GM21619 (cell line): Measurements from ENCODE around the gene SLC25A26.

Experiments
- ATAC-seq: cut with Tn5 transposase; IDR thresholded peaks from one replicate; pipeline ENCODE4 v1.9.1; 2021; ENCODE audit not compliant: unreplicated experiment

Gene SLC25A26

GRCh38 chr3:66317750-66318376, 97.1 kb downstream of the SLC25A26 start:
- ATAC-seq = no peak

- no peak for ATAC-seq
Measured at GRCh38 chr3:66320390-66320789, 99.6 kb downstream of the SLC25A26 start.

- ATAC-seq = no peak
Measured at GRCh38 chr3:66322436-66322835, 101.6 kb downstream of the SLC25A26 start.

- no peak for ATAC-seq
Measured at GRCh38 chr3:66326340-66326739, 105.5 kb downstream of the SLC25A26 start.

GRCh38 chr3:66335671-66336070, 114.9 kb downstream of the SLC25A26 start:
- no peak for ATAC-seq

- ATAC-seq = no peak
Measured at GRCh38 chr3:66336333-66336766, 115.5 kb downstream of the SLC25A26 start.

- ATAC-seq = no peak
Measured at GRCh38 chr3:66338927-66339326, 118.1 kb downstream of the SLC25A26 start.

GRCh38 chr3:66342717-66343356, 122.0 kb downstream of the SLC25A26 start:
- no peak for ATAC-seq

GRCh38 chr3:66344391-66344811, 123.6 kb downstream of the SLC25A26 start:
- no peak for ATAC-seq

- no peak for ATAC-seq
Measured at GRCh38 chr3:66344848-66345578, 124.2 kb downstream of the SLC25A26 start.

GRCh38 chr3:66348704-66349103, 127.9 kb downstream of the SLC25A26 start:
- ATAC-seq = no peak

- no peak for ATAC-seq
Measured at GRCh38 chr3:66350601-66351000, 129.8 kb downstream of the SLC25A26 start.

- no peak for ATAC-seq
Measured at GRCh38 chr3:66353039-66353438, 132.2 kb downstream of the SLC25A26 start.

GRCh38 chr3:66353530-66353929, 132.7 kb downstream of the SLC25A26 start:
- no peak for ATAC-seq

GRCh38 chr3:66354001-66354400, 133.2 kb downstream of the SLC25A26 start:
- ATAC-seq = no peak

GRCh38 chr3:66355394-66355793, 134.6 kb downstream of the SLC25A26 start:
- peak; percentile 61 for ATAC-seq

GRCh38 chr3:66355997-66356396, 135.2 kb downstream of the SLC25A26 start:
- no peak for ATAC-seq

- no peak for ATAC-seq
Measured at GRCh38 chr3:66361356-66361755, 140.6 kb downstream of the SLC25A26 start.

GRCh38 chr3:66362541-66362941, 141.7 kb downstream of the SLC25A26 start:
- no peak for ATAC-seq

- ATAC-seq = no peak
Measured at GRCh38 chr3:66363148-66363547, 142.3 kb downstream of the SLC25A26 start.

- no peak for ATAC-seq
Measured at GRCh38 chr3:66365080-66365479, 144.3 kb downstream of the SLC25A26 start.

- ATAC-seq = no peak
Measured at GRCh38 chr3:66366747-66367146, 145.9 kb downstream of the SLC25A26 start.
